Measurements from ENCODE around the gene LAMB4.

LAMB4 gene

DNA sequence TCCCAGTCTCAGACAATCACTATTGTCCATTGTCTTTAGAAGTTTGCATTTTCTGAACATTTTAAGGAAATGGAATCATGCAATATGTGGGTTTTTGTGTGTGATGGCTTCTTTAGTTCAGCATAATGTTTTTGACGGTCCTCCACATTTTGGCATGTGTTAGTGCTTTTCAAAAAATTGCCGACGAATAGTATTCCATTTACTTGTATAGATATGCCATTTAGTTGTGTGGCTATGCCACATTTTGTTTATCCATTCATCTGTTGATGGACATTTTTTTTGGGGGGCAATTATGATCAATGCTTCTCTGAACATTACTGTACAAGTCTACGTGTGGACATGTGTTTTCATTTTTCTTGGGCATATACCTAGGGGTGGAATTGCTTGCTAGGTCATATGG, 12.0 kb upstream of the LAMB4 start:
- DNase-seq (ENCODE audit: low spot score): peak; percentile 36

DNA sequence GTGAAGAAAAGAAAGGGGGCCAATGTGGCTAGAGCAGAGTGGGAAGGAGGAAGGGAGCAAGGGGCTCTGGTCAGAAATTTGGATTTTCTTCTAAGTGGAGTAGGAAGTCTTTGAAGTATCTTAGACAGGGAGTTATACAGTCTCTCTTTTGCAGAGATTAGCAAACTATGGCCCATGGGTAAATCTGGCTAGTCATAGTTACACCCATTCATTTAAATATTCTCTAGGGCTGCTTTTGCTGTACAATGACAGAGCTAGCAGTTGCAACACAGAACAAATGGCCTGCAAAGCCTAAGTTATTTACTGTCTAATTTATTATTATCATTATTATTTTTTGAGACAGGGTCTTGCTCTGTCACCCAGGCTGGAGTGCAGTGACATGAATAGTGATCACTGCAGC, 10.5 kb upstream of the LAMB4 start:
- no peak for DNase-seq (ENCODE audit: low spot score)

DNA sequence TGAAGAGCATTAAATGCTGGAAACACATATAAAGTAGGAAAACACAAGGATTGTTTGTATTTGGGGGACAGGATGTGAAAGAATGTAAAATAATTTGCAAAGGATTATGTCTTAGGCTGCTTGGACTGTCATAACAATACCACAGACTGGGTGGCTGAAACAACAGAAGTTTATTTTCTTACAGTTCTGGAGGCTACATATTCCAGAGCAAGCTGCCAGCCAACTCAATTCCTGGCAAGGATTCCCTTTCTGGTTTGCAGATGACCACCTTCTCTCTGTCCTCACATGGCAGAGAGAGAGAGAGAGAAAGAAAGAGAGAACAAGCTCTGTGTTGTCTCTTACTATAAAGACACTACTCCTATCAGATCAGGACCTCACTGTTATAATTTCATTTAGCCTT, 8.8 kb upstream of the LAMB4 start:
- no peak for DNase-seq (ENCODE audit: low spot score)

DNA sequence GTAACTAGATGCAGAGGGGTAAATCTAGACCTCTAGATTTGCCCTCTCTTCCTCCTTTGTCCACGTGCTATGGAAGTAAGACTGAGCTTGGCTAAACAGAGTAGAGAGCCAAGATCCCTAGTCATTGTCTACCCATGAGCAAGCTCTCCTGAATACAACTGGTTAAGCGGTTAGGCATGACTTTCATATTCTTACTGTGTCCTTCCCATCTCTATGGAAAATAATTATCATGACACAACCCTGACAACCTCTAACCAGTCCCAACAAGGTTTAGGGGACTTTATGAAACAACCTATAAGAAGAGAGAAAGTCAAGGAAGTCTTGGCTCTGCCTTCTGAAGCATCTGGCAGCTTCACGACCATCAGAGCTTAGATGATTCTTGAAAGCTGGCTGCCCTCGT, 7.8 kb upstream of the LAMB4 start:
- DNase-seq (ENCODE audit: low spot score): no peak

DNA sequence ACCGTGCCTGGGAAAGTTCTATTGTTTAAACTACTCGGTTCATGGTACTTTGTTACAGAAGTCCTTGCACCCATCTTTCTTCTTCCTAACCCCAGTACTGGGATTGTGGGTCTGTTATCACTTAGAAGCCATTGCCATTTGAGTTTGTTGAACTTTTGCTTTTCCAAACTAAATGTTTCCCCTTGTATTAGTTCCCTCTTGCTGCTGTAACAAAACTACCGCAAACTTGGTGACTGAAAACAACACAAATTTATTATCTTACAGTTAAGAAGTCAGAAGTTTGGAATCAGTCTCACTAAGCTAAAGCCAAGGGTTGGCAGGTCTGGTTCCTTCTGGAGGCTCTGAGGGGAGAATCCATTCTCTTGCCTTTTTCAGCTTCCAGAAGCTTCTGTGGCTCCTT, 6.9 kb upstream of the LAMB4 start:
- DNase-seq (ENCODE audit: low spot score): no peak

DNA sequence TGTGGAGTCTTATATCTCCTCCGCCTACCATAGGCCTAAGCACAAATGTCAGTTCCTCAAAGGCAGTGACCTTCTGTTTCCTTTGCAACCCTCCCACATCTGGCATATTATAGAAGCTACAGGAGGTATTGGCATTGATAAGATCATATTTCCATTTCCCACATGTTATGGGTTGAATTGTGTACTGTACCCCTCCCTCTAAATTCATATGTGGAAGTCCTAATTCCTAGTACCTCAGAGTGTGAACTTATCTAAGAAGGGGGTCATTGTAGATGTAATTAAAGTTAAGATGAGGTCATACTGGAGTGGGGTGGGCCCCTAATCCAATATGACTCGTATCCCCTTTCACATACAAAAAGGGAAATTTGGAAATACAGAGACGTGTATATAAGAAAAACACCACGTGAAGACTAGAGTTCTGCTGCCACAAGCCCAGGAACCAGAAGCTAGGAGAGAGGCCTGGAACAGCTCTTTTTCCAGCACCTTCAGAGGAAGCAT, 6.1 kb upstream of the LAMB4 start:
- DNase-seq (ENCODE audit: low spot score): no peak

DNA sequence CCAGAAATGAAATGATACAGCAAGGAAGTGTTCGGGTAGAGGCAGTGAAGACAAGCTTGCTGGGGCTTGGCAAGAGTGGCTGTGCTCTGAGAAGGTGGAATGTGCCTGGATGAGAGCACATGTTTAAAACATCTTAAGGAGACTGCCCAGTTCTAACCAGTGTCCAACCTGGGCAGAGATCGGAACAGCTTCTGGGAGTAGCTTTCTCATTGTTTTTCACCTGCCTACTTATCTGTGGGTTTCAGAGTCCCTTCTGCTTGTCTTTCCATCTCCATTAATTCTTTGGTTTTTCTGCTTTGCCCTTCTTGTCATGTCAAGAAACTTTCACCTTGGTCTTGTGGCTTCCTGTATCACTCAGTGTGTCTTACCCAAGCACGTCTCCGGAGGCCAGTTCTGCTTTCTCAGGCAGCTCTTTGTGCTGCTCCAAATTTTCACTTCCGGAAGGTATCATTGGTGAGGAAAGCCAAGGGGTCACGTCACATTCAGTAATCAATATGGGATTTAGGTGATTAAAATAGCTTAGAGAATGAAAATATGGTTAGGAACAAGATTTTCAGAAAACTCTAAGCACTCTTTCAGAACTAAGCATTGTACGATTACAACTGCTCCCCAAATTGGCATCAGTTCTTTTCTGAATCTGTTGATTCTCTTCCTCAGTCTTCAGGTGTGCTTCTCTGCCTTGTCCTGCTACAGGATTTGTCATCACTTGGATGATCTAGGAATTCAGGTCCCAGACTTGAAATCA, 5.5 kb upstream of the LAMB4 start:
- no peak for DNase-seq (ENCODE audit: low spot score)

DNA sequence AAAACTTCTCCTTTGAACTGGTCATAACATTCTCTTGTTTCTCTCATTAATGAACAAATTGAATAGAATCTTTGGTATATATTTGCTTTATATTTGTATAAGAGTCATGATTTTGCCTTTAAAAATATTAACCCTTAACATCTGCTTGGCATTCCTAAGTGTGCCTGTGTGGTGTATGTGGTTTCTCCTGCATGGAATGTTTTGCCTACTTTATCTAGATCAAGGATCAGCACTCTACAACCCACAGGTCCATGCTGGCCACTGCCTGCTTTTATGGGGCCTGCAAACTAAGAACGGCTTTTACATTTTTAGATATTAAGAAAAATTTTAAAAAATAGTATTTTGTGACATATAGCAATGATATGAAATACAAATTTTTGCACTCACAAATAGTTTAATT, 4.3 kb upstream of the LAMB4 start:
- DNase-seq (ENCODE audit: low spot score): no peak

DNA sequence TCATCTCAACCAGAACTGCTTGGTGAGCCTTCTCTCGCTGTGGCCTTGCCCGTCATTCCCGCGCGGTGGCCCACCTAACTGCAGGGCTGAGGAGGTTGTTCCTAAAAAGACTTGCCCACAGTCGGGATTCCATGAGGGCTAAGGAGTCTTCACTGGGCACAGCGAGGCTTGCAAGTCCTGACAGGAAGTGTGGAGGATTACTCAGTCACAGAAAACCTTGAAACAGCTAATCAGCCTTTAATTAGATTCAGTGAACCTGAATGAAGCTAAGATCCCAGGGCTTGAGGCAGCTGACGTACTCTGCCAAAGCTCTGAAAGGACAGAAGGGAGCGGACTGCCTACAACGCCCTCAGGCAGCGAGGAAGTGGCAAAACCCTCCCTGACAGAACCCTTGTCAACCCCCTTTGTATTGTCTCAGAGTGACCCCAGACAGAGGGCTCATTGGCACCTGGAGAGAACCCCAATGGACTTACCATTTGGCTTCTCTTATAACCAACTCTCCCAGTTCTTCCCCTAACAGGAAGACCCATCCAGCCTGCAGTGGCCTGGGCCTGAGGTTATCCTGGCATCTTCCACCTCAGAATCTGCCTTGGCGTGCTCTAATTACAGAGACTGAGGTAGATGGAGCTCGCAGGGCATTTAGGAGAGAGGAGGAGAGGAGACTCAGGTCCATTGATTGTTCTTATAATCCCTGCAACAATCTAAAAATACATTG, 2.5 kb upstream of the LAMB4 start:
- no peak for DNase-seq (ENCODE audit: low spot score)

DNA sequence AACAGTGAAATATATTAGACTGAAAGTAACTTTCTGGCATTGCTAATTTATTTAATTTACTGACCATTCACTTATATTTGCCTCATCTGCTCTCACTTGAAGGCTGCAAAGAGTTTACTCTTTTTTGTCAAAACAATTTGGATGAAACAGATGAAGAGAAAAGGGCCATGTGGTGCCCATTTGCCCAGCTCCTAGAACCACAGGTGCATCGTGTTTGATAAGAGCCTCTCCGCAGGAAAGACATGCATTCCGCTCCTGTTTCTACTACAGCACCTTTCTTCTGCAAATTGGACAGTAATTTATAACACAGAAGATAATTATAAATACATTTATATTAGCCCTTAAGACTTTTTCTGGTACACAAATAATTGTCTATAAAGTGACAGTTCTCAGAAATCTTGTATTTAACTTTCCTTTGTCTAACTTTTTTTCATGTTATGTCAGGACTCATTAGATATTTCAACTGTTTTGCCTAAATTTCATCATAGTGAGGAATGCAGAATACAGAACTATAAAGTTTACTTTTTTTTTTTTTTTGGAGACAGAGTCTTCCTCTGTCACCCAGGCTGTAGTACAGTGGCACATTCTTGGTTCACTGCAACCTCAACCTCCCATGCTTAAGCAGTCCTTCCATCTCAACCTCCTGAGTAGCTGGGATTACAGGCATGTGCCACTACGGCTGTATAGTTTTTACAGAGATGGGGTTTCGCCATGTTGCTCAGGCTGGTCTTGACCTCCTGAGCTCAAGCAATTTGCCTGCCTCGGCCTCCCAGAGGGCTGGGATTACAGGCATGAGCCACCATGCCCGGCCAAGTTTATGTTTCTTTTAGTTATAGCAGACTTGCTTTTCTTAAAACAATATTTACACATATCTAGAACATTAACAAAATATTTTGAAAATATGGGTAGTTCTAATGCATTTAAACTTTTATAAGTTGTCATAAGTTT, 869 bp downstream of the LAMB4 start:
- DNase-seq (ENCODE audit: low spot score): no peak

DNA sequence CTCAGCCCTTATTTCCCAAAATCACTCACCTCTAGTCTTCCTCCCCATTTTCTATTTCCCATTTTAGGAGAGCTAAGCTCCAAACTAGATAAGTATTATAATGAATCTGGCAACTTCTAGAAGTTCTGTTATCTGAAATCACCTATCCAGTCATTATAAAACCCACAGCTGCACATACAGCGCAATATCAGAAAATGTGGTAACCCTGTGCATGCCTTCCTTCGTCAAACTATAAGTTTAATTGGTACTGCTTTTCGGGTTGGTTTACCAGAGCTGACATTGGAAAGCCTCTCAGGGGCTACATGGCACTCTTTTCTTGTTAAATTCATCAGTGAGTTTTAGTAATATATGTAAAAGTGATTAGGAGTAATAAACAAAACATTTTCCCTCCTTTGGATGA, 1.6 kb downstream of the LAMB4 start:
- no peak for DNase-seq (ENCODE audit: low spot score)

DNA sequence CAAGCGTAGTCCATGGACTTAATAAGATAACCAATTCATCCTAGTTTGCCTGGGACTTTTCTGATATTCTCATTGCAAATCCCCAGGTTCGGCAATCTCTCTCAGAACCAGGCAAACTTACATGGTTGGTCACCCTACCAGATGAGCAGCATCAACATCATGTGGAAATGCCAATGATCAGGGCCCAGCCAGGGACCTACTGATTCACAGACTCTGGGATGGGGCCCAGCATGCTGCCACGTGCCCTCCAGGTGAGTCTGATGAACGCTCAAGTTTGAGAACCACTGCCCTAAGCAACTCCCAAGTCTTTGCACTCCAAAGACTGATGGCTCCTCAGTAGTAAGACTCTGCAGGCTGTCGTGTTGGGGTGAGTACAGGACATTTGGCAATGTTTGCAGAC, 2.7 kb downstream of the LAMB4 start:
- DNase-seq (ENCODE audit: low spot score): no peak

DNA sequence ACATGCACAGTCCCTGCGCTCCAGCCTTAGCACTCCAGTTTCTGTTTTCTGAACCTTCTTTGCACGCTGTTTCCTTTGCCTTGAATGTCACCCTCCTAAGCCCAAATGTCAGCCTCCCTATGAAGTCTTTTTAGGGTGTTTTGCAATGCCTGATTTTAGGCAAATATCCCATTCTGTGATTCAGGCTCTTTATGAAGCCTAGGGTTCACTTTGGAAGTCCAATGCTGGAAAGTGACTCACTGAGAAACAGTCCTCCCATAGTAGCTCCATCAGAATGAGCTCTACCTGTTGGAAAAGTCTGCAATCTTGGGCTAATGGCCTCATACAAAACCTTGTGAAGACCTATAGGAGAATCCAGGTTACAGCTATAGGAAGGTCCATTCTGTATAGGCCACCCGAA, 5.3 kb downstream of the LAMB4 start:
- no peak for DNase-seq (ENCODE audit: low spot score)

DNA sequence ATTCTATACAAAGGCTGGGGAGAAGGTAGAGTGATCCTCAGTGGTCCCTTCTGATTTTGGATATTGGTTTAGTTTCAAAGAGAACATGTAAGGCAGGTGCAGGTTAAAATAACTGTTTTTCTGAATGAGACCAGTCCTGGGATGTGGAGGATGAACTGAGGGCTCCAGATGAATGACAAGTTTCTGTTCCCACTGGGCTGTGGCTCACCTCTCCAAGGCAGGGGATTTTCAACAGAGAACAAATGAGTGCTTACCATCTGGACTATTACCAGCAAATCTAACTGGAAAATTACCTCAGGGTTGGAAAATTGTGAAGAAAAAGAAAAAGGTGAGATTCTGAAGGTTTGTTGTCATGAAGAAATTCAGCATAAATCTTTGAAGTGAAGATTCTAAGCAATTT, 8.0 kb downstream of the LAMB4 start:
- DNase-seq (ENCODE audit: low spot score): no peak

DNA sequence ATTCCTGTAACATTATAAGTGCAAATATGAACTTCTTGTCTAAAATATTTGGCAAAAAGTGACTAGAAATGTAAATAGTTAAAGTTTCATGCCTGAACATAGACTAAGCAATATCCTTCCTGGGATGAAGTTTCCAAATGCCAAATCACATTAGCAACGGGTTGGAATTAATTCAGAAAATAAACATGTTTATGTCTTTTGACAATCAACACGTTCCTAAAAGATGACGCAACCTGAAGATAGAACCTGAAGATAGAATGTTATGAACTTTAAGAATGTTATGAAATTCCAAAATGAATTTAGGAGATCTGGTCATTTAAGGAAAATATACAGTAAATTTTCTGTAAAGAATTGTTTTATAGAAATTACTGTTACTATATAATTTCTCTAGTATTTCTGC, 9.2 kb downstream of the LAMB4 start:
- DNase-seq (ENCODE audit: low spot score): no peak

DNA sequence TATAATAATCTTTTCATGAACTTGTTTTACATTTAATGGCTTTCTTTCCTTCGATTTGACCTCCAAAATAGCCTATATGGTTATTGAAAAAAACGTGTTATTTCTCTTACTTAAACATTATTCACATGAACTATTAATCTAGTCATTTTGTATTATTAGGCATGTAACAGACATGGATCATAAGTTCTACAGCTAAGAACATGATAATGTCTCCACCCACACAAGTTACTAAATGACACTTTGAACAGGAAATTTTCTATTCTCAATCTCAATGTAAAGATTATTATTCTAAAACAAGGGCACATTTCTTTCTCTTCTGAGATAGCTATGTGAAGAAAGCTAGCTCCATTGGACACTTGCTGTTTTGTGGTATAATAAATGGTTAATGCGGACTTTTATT, 10.0 kb downstream of the LAMB4 start:
- DNase-seq (ENCODE audit: low spot score): no peak

DNA sequence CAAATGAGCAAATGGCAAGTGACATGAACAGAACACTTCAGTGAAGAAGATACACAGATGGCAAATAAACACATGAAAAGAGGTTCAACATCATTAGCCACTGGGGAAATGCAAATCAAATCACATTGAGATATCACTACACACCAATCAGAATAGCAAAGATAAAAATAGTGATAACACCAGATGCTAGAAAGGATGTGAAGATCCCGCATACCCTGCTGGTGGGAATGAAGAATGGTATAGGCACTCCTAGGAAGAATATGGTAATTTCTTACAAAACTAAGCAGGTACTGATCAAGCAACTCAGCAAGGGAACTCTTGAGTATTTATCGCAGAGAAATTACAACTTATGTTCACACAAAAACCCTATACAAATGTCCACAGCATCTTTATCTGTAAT, 11.2 kb downstream of the LAMB4 start:
- no peak for DNase-seq (ENCODE audit: low spot score)

DNA sequence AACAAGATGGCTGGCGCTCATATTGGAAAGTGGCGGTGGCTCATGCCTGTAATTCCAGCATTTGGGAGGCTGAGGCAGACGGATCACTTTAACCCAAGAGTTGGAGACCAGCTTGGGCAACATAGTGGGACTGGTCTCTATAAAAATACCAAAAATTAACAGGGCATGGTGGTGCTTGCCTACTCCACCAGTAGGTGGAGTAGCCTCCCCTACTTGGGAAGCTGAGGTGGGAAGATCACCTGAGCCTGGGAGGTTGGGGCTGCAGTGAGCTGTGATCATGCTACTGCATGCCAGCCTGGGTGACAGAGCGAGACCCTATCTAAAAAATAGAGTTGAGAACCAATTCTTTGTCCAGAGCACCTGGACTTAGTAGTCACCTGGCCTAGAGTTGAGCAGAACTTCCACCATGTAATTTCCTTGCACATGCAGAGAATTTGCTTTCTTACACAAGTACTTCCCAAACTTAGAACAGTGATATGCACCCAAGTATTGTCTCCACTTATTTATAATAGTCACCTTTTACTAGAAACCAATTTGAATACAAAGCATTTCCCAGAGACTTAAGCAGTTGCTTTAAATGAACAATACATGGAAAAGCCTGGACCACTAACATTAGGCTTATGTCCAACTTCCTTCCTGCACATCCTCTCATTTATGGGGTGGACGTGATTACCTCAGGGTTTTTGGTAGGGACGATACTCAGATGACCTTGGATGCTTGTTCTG, 15.9 kb downstream of the LAMB4 start:
- no peak for DNase-seq (ENCODE audit: low spot score)

DNA sequence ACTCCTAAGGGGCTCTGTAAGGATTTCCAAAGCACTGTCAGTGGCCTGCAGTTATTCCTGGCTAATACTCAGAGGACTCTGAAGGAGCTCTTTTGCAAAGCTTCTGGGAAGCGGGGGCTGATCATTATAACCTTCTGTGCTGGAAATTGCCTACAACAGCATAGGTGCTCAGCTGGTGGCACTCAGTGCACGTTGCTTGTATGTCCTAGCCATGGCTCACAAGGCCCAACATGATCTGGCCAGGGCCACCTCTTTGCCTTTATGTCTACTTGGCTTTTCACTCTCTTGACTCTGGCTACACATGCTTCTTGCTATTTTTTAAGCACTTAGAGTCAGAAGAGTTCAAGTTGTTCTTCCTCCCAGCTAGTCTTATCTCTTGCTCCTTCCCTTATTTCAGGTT, 17.5 kb downstream of the LAMB4 start:
- DNase-seq (ENCODE audit: low spot score): no peak

DNA sequence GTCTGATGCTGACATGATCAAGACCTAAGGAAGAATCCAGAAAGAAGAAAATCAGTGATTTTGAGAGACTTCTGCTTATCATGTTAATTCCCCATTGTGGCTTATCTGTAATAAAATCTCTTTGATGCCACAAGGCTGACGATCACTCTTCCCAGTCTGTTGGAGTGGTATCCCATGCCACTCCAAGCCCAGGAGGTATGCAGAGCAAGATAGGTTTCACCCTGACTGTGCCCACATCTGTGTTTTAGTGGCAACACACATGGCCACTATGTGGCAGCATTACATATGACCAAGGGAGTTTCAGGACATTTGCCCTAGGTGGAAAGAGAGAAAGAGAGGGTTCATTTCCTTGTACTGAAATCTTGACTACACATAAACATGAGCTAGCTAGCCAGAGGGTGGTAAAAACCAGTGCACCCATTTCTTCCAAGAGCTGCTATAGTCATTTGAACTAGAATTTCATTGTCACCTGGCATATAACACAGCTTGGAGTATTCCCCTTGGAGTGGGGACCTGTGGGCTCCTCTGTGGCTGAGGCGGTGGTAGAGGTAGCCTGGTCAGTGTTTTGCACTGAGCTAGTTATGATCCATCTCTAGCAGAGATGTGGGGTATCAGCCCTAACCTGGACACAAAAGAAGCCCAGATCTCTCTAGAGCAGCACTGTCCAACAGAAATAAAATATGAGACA, 20.8 kb downstream of the LAMB4 start:
- peak; percentile 33 for DNase-seq (ENCODE audit: low spot score)

DNA sequence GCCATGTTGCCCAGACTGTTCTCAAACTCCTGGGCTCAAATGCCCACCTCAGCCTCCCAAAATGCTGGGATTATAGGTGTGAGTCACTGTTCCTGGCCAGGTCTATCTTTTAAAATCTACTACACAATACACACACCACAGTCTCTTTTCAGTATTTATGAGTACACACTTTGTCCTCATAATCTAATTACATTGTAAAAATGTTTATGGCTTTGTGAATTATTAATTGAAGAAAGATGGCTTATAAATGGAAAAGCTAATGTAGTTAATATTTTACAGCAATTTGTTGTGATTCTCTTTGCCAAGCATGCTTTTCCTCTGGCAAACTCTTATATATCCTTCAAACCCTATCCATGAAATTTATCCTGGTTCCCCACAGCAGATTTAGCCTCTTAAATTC, 22.0 kb downstream of the LAMB4 start:
- no peak for DNase-seq (ENCODE audit: low spot score)
